ENCODE measurements around the gene CCNE1.

The CCNE1 gene

GRCh38 chr19:29841209-29841558 is 29.4 kb downstream of the CCNE1 start:
- Mint-ChIP-seq H3K27me3 (no peaks in the 10 kb centered on the region), H3K4me3 (no peak overlapping the region), H3K4me1 (ENCODE audit: low read depth) (peaks cover 42% of the 10 kb centered on the region), H3K36me3 (ENCODE audit: low read depth) (peaks cover 7% of the 10 kb centered on the region), H3K9me3 (no peaks in the 10 kb centered on the region), H3K27ac (no peak overlapping the region)
- DNase-seq: no peak

- Mint-ChIP-seq H3K9me3 (no peaks in the 10 kb centered on the region), H3K4me1 (ENCODE audit: low read depth) (peaks cover 37% of the 10 kb centered on the region), H3K4me3 (no peak overlapping the region), H3K36me3 (ENCODE audit: low read depth) (peaks cover 7% of the 10 kb centered on the region), H3K27me3 (no peaks in the 10 kb centered on the region), H3K27ac (no peak overlapping the region)
- no peak for DNase-seq
Measured at GRCh38 chr19:29841559-29842367, 30.0 kb downstream of the CCNE1 start.

- H3K27ac Mint-ChIP-seq: no peak overlapping the region
- H3K9me3 Mint-ChIP-seq: no peaks in the 10 kb centered on the region
- H3K36me3 Mint-ChIP-seq (ENCODE audit: low read depth): peaks cover 7% of the 10 kb centered on the region
- no peak overlapping the region for H3K4me3 Mint-ChIP-seq
- no peaks in the 10 kb centered on the region for H3K27me3 Mint-ChIP-seq
- H3K4me1 Mint-ChIP-seq (ENCODE audit: low read depth): peaks cover 28% of the 10 kb centered on the region
- DNase-seq: no peak
Measured at GRCh38 chr19:29842471-29843179, 30.8 kb downstream of the CCNE1 start.

DNA sequence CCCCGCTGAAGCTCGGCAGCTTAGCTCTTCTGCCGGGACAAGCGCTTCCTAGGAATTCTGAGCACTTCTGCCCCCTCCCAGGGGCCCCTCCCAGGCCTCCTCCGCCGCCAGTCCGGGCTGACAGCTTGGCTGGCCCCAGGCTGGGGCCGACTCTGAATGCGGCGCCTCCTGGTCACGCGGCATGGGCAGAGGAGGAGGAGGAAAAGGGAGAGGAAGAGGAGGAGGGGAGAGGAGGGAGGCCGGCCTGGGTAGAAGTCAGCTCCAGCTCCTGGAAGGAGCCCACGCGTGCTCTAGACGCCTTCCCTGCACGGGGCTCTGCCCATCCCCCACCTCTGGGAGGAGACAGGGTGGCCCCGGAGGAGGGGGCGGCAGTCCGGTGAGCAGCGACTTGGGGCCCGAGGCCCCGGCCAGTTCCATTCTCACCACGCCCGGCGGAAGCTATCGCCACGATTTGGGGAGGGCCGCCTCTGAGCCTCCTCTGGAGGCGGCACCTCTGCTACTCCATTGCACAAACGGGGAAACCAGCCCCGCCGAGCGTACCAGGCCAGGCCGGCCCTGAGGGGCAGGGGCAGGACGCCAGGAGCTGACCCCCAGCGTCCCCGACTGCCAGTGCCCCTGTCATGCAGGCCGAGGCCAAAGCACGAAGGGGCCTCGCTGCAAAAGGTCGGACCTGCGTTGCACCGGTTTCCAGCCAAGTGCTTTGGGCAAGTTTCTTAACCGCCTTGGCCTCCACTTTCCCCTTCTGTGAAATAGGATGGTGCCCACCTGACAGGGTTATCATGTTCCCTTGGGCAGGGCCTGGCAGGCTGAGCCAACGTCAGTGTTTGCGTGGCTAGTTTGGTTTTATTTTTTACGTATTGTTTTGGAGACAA is 31.6 kb downstream of the CCNE1 start:
- no peaks in the 10 kb centered on the region for H3K9me3 Mint-ChIP-seq
- DNase-seq: peak; percentile 43
- peaks cover 7% of the 10 kb centered on the region for H3K36me3 Mint-ChIP-seq (ENCODE audit: low read depth)
- peaks cover 23% of the 10 kb centered on the region for H3K4me1 Mint-ChIP-seq (ENCODE audit: low read depth)
- peak overlapping the region; percentile 66 for H3K4me3 Mint-ChIP-seq
- peak overlapping the region; percentile 79 for H3K27ac Mint-ChIP-seq
- H3K27me3 Mint-ChIP-seq: no peaks in the 10 kb centered on the region

DNA sequence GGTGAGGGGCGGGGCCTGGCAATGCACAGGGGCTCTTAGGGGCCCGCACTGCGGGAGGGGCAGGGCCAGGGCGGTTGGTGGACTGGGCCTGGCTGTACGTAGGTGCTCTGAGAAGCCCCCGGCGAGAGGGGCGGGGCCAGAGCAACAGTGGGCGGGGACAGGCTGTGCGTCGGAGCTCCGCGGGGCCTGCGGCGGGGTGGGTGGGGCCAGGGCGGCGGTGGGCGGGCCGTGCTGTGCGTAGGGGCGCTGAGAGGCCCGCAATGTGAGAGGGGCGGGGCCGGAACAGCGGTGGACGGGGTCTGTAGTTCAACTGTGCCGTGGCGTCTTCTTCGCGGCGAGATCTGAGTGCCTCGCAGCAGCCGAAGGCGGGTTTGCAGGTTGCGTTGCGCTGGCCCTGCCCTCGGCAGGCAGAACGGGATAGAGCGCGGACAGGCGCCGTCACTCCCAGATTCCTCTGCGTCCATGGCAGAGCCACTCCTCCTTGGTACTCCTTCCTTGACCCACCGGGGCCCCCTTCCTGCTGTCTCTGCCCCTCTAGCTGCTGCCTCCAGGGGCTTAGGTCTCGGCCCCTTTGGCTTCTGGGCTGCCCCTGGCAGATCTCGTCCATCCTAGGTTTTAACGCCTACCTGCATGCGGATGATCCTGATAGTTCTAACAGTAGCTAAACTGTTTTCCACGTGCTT is 33.2 kb downstream of the CCNE1 start:
- peaks cover 7% of the 10 kb centered on the region for H3K36me3 Mint-ChIP-seq (ENCODE audit: low read depth)
- DNase-seq: peak; percentile 98
- peaks cover 17% of the 10 kb centered on the region for H3K4me1 Mint-ChIP-seq (ENCODE audit: low read depth)
- peak overlapping the region; percentile 92 for H3K4me3 Mint-ChIP-seq
- no peaks in the 10 kb centered on the region for H3K9me3 Mint-ChIP-seq
- H3K27ac Mint-ChIP-seq: peak overlapping the region; percentile 90
- no peaks in the 10 kb centered on the region for H3K27me3 Mint-ChIP-seq

DNA sequence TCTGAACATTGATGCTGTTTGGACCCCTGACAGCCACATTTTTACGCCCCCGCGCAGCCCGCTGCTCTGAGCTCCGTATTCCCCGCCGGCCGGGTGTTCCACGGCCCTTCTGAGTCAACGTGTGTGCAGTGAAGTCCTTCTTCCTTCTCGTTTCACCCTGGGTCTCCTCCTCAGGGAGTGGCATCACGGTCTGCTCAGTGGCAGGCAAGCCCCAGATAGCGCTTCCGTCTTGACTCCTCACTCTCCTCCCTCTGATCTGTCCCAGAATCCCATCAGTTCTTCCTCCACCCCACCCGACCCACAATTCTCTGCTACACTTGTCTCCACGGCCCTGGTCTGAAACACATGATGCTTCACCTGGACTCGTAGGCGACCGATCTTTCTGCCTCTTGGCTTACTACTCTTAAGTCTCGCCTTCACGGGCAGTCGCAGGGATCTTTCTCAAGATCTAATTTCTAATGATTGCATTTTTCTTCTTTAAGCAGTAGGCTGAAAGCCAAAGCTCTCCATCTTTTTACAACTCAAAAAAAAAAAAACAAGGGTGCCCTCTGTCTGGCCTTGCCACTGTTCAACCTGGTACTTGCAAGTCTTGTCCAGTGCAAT is 33.9 kb downstream of the CCNE1 start:
- no peak for DNase-seq
- Mint-ChIP-seq H3K4me3 (peak overlapping the region; percentile 92), H3K27ac (peak overlapping the region; percentile 90), H3K27me3 (no peaks in the 10 kb centered on the region), H3K4me1 (ENCODE audit: low read depth) (peaks cover 17% of the 10 kb centered on the region), H3K36me3 (ENCODE audit: low read depth) (peaks cover 7% of the 10 kb centered on the region), H3K9me3 (no peaks in the 10 kb centered on the region)

GRCh38 chr19:29849208-29849607 is 37.4 kb downstream of the CCNE1 start:
- Mint-ChIP-seq H3K4me1 (ENCODE audit: low read depth) (peaks cover 31% of the 10 kb centered on the region), H3K9me3 (no peaks in the 10 kb centered on the region), H3K27me3 (no peaks in the 10 kb centered on the region), H3K36me3 (ENCODE audit: low read depth) (peaks cover 7% of the 10 kb centered on the region), H3K27ac (no peak overlapping the region), H3K4me3 (no peak overlapping the region)
- no peak for DNase-seq

DNA sequence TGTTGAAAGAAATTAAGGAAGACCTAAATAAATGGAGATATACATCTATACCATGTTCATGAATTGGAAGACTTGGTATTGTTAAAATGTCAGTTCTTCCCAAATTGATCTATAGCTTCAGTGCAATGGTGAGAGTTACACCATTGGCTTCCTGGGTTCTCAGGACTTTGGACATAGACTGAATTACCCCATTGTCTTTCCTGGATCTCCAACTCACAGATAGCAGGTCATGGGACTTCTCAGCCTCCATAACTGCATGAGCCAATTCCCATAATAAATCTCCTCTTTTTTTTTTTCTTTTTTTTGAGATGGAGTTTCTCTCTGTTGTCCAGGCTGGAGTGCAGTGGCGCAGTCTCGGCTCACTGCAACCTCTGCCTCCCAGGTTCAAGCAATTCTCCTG is 38.7 kb downstream of the CCNE1 start:
- Mint-ChIP-seq H3K27me3 (peaks cover 2% of the 10 kb centered on the region), H3K9me3 (no peaks in the 10 kb centered on the region), H3K4me3 (no peak overlapping the region), H3K27ac (no peak overlapping the region), H3K36me3 (ENCODE audit: low read depth) (peaks cover 2% of the 10 kb centered on the region), H3K4me1 (ENCODE audit: low read depth) (peaks cover 26% of the 10 kb centered on the region)
- no peak for DNase-seq

DNA sequence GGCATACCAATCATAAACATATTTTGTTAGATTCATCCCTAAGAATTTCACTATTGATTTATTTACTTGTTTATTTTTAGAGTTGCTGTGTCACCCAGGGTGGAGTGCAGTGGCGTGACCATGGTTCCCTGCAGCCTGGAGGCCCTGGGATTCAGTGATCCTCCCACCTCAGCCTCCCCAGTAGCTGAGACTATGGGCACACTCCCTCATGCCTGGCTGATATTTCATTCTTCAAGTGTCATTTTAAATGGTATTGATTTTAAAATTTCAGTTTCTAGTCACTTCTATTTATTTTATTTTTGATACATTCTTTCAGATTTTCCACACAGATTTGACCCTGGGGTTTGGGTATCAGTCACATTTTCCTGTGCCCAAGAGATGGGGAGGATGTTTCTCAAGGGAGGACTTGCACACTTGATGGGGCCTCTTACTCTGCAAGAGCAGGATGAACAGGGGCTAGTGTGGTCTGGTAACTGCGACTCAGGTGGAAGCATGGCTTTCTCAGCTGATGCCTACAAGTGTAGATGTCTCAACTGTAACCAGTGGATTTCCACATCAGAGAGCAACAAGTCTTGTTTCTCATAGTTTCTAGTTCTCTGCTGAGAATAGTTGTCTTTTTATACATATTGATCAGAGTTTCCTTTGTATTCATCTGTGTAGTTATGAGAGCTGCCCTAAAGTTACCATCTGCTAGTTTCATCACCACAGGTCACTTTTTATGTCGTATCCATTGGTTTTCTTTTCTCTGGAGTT is 40.2 kb downstream of the CCNE1 start:
- H3K36me3 Mint-ChIP-seq (ENCODE audit: low read depth): no peaks in the 10 kb centered on the region
- H3K4me1 Mint-ChIP-seq (ENCODE audit: low read depth): peaks cover 19% of the 10 kb centered on the region
- H3K27ac Mint-ChIP-seq: peak overlapping the region; percentile 88
- H3K9me3 Mint-ChIP-seq: no peaks in the 10 kb centered on the region
- H3K27me3 Mint-ChIP-seq: peaks cover 2% of the 10 kb centered on the region
- no peak for DNase-seq
- H3K4me3 Mint-ChIP-seq: peak overlapping the region; percentile 10

DNA sequence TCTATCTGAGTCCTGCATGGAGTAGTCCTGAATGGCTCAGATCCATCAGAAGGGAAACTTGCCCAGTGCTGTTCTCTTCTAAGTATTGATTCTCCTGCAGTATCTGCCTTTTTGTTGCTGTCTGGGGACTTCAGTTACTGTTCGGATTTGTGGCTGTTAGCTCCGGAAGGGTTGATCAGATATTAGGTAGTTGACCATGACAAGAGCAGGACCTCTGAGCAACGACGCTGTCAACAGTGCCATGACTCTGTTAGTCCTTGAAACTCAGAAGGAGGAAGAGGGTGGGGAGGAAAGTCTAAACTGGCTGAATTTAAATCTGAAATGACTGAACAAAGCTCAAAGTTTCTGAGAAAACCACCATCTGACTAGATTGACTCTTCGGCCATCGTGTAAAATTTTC is 42.2 kb downstream of the CCNE1 start:
- Mint-ChIP-seq H3K9me3 (no peaks in the 10 kb centered on the region), H3K27ac (no peak overlapping the region), H3K4me3 (no peak overlapping the region), H3K36me3 (ENCODE audit: low read depth) (no peaks in the 10 kb centered on the region), H3K27me3 (peaks cover 5% of the 10 kb centered on the region), H3K4me1 (ENCODE audit: low read depth) (peaks cover 23% of the 10 kb centered on the region)
- no peak for DNase-seq

GRCh38 chr19:29855087-29855486 is 43.3 kb downstream of the CCNE1 start:
- Mint-ChIP-seq H3K27ac (no peak overlapping the region), H3K9me3 (no peaks in the 10 kb centered on the region), H3K27me3 (peaks cover 5% of the 10 kb centered on the region), H3K36me3 (ENCODE audit: low read depth) (no peaks in the 10 kb centered on the region), H3K4me1 (ENCODE audit: low read depth) (peaks cover 23% of the 10 kb centered on the region), H3K4me3 (no peak overlapping the region)
- DNase-seq: no peak

- peaks cover 5% of the 10 kb centered on the region for H3K27me3 Mint-ChIP-seq
- no peak overlapping the region for H3K4me3 Mint-ChIP-seq
- DNase-seq: no peak
- H3K27ac Mint-ChIP-seq: no peak overlapping the region
- no peaks in the 10 kb centered on the region for H3K36me3 Mint-ChIP-seq (ENCODE audit: low read depth)
- H3K4me1 Mint-ChIP-seq (ENCODE audit: low read depth): peaks cover 23% of the 10 kb centered on the region
- no peaks in the 10 kb centered on the region for H3K9me3 Mint-ChIP-seq
Measured at GRCh38 chr19:29855741-29856500, 44.1 kb downstream of the CCNE1 start.
